ENCODE results near the gene NAA15.
"Not testable (repeated sequence)": the region's sequence is repeated elsewhere in the genome, so short reads cannot be mapped to it uniquely, and the experiment has no call there.

- not testable (repeated sequence) for TF ChIP-seq CTCF, POLR2A (IDR thresholded peaks at IDR 0.05)
Measured at GRCh38 chr4:139313414-139313813, 12.1 kb downstream of the NAA15 start.
